ENCODE results near the gene OSBPL6. TPM values are rescaled to one million over a fixed set of nuclear protein-coding genes. Genes with fewer than 3 reads are reported as not detected.

The OSBPL6 gene
- total and polyA plus RNA-seq, 7 donors: 0.23 to 3.2 (median 1.5) TPM

GRCh38 chr2:178208817-178209216 is 14.5 kb downstream of the OSBPL6 start:
- H3K27me3 ChIP-seq: no peaks in the 10 kb centered on the region
- intact Hi-C loops (cut with DNase I): no loop called here

GRCh38 chr2:178211460-178211859 is 17.1 kb downstream of the OSBPL6 start:
- no peak for TF ChIP-seq EP300 (IDR thresholded peaks at IDR 0.05)
- no peak for TF ChIP-seq POLR2A (IDR thresholded peaks at IDR 0.05)
- no peak for TF ChIP-seq POLR2AphosphoS5 (IDR thresholded peaks at IDR 0.05)
- H3K4me3 ChIP-seq: no peak overlapping the region
- no peak for DNase-seq
- WGBS, 2 donors: 88 to 93% methylated on average over 3 of the region's 3 CpGs
- H3K27ac ChIP-seq: no peak overlapping the region
- no peaks in the 10 kb centered on the region for H3K27me3 ChIP-seq
- intact Hi-C loops (cut with DNase I): no loop called here
- H3K9me3 ChIP-seq: no peaks in the 10 kb centered on the region
- no peaks in the 10 kb centered on the region for H3K4me1 ChIP-seq
- H3K36me3 ChIP-seq: no peaks in the 10 kb centered on the region

More at GRCh38 chr2:178208817-178209216, 14.5 kb downstream of the OSBPL6 start:
- no peak for DNase-seq
- H3K4me3 ChIP-seq: no peak overlapping the region
- TF ChIP-seq CTCF (IDR thresholded peaks at IDR 0.05): peak in 1 of 4 experiments; percentile 21
- TF ChIP-seq POLR2AphosphoS5 (IDR thresholded peaks at IDR 0.05): no peak
- no peaks in the 10 kb centered on the region for H3K36me3 ChIP-seq
- H3K4me1 ChIP-seq: no peaks in the 10 kb centered on the region
- 85 to 95% methylated on average over 3 of the region's 3 CpGs for WGBS, 2 donors
- H3K27ac ChIP-seq: no peak overlapping the region
- H3K9me3 ChIP-seq: no peaks in the 10 kb centered on the region

- Histone ChIP-seq H3K27ac (no peak overlapping the region), H3K4me1 (no peaks in the 10 kb centered on the region), H3K9me3 (no peaks in the 10 kb centered on the region), H3K27me3 (no peaks in the 10 kb centered on the region), H3K36me3 (no peaks in the 10 kb centered on the region), H3K4me3 (no peak overlapping the region)
- 84 to 87% methylated on average over 4 of the region's 4 CpGs for WGBS, 2 donors
- TF ChIP-seq POLR2AphosphoS5 (IDR thresholded peaks at IDR 0.05) (no peak), POLR2A (IDR thresholded peaks at IDR 0.05) (no peak), EP300 (IDR thresholded peaks at IDR 0.05) (no peak), CTCF (IDR thresholded peaks at IDR 0.05) (no peak)
- no peak for DNase-seq
- intact Hi-C loops (cut with DNase I): no loop called here
Measured at GRCh38 chr2:178211943-178212342, 17.6 kb downstream of the OSBPL6 start.

GRCh38 chr2:178213991-178214390 is 19.7 kb downstream of the OSBPL6 start:
- no peak for TF ChIP-seq EP300 (IDR thresholded peaks at IDR 0.05)
- no peak for TF ChIP-seq POLR2A (IDR thresholded peaks at IDR 0.05)
- no peak for TF ChIP-seq CTCF (IDR thresholded peaks at IDR 0.05)
- no peak for TF ChIP-seq POLR2AphosphoS5 (IDR thresholded peaks at IDR 0.05)
- H3K4me1 ChIP-seq: no peaks in the 10 kb centered on the region
- intact Hi-C loops (cut with DNase I): no loop called here
- no peaks in the 10 kb centered on the region for H3K9me3 ChIP-seq
- no peak overlapping the region for H3K27ac ChIP-seq
- H3K36me3 ChIP-seq: no peaks in the 10 kb centered on the region
- H3K27me3 ChIP-seq: no peaks in the 10 kb centered on the region
- no peak overlapping the region for H3K4me3 ChIP-seq
- WGBS, 2 donors: 73 to 88% methylated on average over 1 of the region's 1 CpG
- DNase-seq: no peak

GRCh38 chr2:178219247-178219646 is 24.9 kb downstream of the OSBPL6 start:
- Histone ChIP-seq H3K27me3 (no peaks in the 10 kb centered on the region), H3K27ac (no peak overlapping the region), H3K9me3 (no peaks in the 10 kb centered on the region), H3K4me3 (no peak overlapping the region), H3K36me3 (no peaks in the 10 kb centered on the region), H3K4me1 (no peaks in the 10 kb centered on the region)
- intact Hi-C loops (cut with DNase I): no loop called here
- no peak for DNase-seq
- no peak for TF ChIP-seq POLR2AphosphoS5 (IDR thresholded peaks at IDR 0.05)
- no peak for TF ChIP-seq EP300 (IDR thresholded peaks at IDR 0.05)
- no peak for TF ChIP-seq CTCF (IDR thresholded peaks at IDR 0.05)
- no peak for TF ChIP-seq POLR2A (IDR thresholded peaks at IDR 0.05)
- WGBS, 2 donors: 93 to 94% methylated on average over 1 of the region's 1 CpG

Data from sigmoid colon (tissue), 7 donors.